K562 (cell line): ENCODE measurements around the gene CD82. TPM values are rescaled to one million over a fixed set of nuclear protein-coding genes. Genes with fewer than 3 reads are reported as not detected.

Experiments used
- ASH1L ChIP-seq: fragments of 450-650 bp; IDR thresholded peaks from 2 replicates; pipeline ENCODE4 v1.6.1; 2018; ENCODE audit warnings: borderline replicate concordance, mild to moderate bottlenecking, low read depth; ENCODE audit not compliant: partially characterized antibody
- CBX1 ChIP-seq: sonication (generic); IDR thresholded peaks from 2 replicates; pipeline ENCODE4 v1.6.1; 2016; ENCODE audit warnings: antibody characterized with exemption, low read depth, mild to moderate bottlenecking
- CEBPG ChIP-seq, 3 experiments: fragments of 200-800 bp in 1 of 3; sonication (Bioruptor generic) in 1 of 3; sonication (generic) in 1 of 3; formaldehyde crosslinking in 1 of 3; IDR thresholded peaks in 2 of 3; conservative IDR thresholded peaks in 1 of 3; 2 replicates each; pipeline versions ENCODE4 v1.6.1 to v1.8.0; 2016 to 2022; ENCODE audit warnings: missing compliant biosample characterization in 2 of 3, missing genetic modification characterization in 2 of 3, mild to moderate bottlenecking in 1 of 3, missing genetic modification reagents in 1 of 3
- CHD1 ChIP-seq: fragments of 200-600 bp; sonication (generic); IDR thresholded peaks from one replicate; pipeline ENCODE4 v1.6.1; 2012; ENCODE audit warnings: mild to moderate bottlenecking, moderate library complexity, low read length, inconsistent platforms
- E2F3 ChIP-seq: fragments of 250-450 bp; sonication (Bioruptor Pico); IDR thresholded peaks from 2 replicates; pipeline ENCODE4 v1.4.0; 2020; ENCODE audit warnings: mild to moderate bottlenecking
- ELK3 ChIP-seq: fragments of 450-650 bp; formaldehyde crosslinking; IDR thresholded peaks from 2 replicates; pipeline ENCODE4 v1.4.0; 2020; ENCODE audit warnings: mild to moderate bottlenecking
- FOXA3 ChIP-seq, 2 experiments: fragments of 450-650 bp in 1 of 2; sonication (generic) in 1 of 2; formaldehyde crosslinking; IDR thresholded peaks in 1 of 2; conservative IDR thresholded peaks in 1 of 2; 2 replicates each; pipeline versions ENCODE4 v1.4.0 to v1.8.0; 2020 to 2022; ENCODE audit warnings: mild to moderate bottlenecking in 2 of 2, missing genetic modification reagents in 1 of 2
- ILK ChIP-seq: fragments of 450-650 bp; IDR thresholded peaks from 2 replicates; pipeline ENCODE4 v1.6.1; 2016; ENCODE audit warnings: missing genetic modification characterization, low read depth, mild to moderate bottlenecking, missing compliant biosample characterization, moderate library complexity, borderline replicate concordance
- KHSRP ChIP-seq: fragments of 450-650 bp; IDR thresholded peaks from 2 replicates; pipeline ENCODE4 v1.6.1; 2017
- MBD2 ChIP-seq: sonication (generic); IDR thresholded peaks from 2 replicates; pipeline ENCODE4 v1.6.1; 2016; ENCODE audit warnings: low read depth, borderline replicate concordance
- POU5F1 ChIP-seq: fragments of 150-350 bp; IDR thresholded peaks from 2 replicates; pipeline ENCODE4 v1.6.1; 2014; ENCODE audit warnings: borderline replicate concordance, low read length, low read depth, mild to moderate bottlenecking; ENCODE audit not compliant: partially characterized antibody
- RAD21 ChIP-seq, 2 experiments: fragments of 250-450 bp in 1 of 2; fragments of 450-650 bp in 1 of 2; sonication (Bioruptor Pico) in 1 of 2; formaldehyde crosslinking in 1 of 2; IDR thresholded peaks in 1 of 2; conservative IDR thresholded peaks in 1 of 2; 2 replicates each; pipeline versions ENCODE4 v1.4.0 to v1.8.0; 2020 to 2022; ENCODE audit warnings: mild to moderate bottlenecking in 2 of 2, moderate library complexity in 1 of 2
- SMARCC2 ChIP-seq: fragments of 450-650 bp; IDR thresholded peaks from 2 replicates; pipeline ENCODE4 v1.6.1; 2017; ENCODE audit warnings: antibody characterized with exemption, moderate library complexity, mild to moderate bottlenecking, low read depth
- SNAPC5 ChIP-seq: fragments of 250-450 bp; sonication (Bioruptor Pico); IDR thresholded peaks from 2 replicates; pipeline ENCODE4 v1.8.0; 2021; ENCODE audit warnings: moderate library complexity, mild to moderate bottlenecking, inconsistent platforms
- SNRNP70 ChIP-seq: fragments of 200-400 bp; formaldehyde crosslinking; optimal IDR thresholded peaks from 2 replicates; pipeline ENCODE3; 2017; ENCODE audit warnings: low read depth, low read length
- ZNF24 ChIP-seq: fragments of 450-650 bp; IDR thresholded peaks from 2 replicates; pipeline ENCODE4 v1.6.1; 2016
- ZNF324 ChIP-seq: fragments of 250-450 bp; sonication (Bioruptor Pico); IDR thresholded peaks from 2 replicates; pipeline ENCODE4 v1.4.0; 2020; ENCODE audit warnings: mild to moderate bottlenecking
- ZNF57 ChIP-seq: fragments of 450-650 bp; formaldehyde crosslinking; IDR thresholded peaks from 2 replicates; pipeline ENCODE4 v1.4.0; 2020; ENCODE audit warnings: mild to moderate bottlenecking, moderate library complexity
- polyA plus RNA-seq, 8 experiments: library from polyadenylated mRNA; depleted of rRNA in 4 of 8; stranded (reverse) in 5 of 8; unstranded in 3 of 8; fragments of >200 nt; fragmentation: Nextera tagmentation in 2 of 8; fragmentation: Illumina TruSeq in 1 of 8; extraction: Ambion mirVana in 2 of 8; extraction: Trizol in 1 of 8; gene quantifications; 2 replicates each; pipeline versions ENCODE4 v1.2.1 to v1.2.3, GENCODE V29; 2011 to 2014; ENCODE audit warnings: inconsistent platforms in 1 of 8, missing spikeins in 1 of 8
- total RNA-seq, 7 experiments: library from RNA; depleted of rRNA in 6 of 7; stranded (reverse); fragments of >200 nt in 6 of 7; fragmentation: Illumina TruSeq in 2 of 7; extraction: Trizol in 2 of 7; gene quantifications; 2 replicates each; pipeline versions ENCODE4 v1.2.1 to v1.2.3, GENCODE V29; 2011 to 2021; ENCODE audit warnings: low replicate concordance in 1 of 7
- TF ChIP-seq, protein P1 (sequence below): fragments of 450-650 bp; IDR thresholded peaks from 2 replicates; pipeline ENCODE4 v1.6.1; 2017; ENCODE audit warnings: antibody characterized with exemption, mild to moderate bottlenecking
- TF ChIP-seq, protein P2 (sequence below): sonication (generic); formaldehyde crosslinking; IDR thresholded peaks from 2 replicates; pipeline ENCODE4 v1.5.0; 2020; ENCODE audit warnings: missing genetic modification reagents

CD82 gene
- total and polyA plus RNA-seq, 9 of the 15 experiments (the other 6 are each of a cell fraction or from before 2014, with no cell fraction given) = 0.27 to 9.4 (median 3.0) TPM

DNA sequence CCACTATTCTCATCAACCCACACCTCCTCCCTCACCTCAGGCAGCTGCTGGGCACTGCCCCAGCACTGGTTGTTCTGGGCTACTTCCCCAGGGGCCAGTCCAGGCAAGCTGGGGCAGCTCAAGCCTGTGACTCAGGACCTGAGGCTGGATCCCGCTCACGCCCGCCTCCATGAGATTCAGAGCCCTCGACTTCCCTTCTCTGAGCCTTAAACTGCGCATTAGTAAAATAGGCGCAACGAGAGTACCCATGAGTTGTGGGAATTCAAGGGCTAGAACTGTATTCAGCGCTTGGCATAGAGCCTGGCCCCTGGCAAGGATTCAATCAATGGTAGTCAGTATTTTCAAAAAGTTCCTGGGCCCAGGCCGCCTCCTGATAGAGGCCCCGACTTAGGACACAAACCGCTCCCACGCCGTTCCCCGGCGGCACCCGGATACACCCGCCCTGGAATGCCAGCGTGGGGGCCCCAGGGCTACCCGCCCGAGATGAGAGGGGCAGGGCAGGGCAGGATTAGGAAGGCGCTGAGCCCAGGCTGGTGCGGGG lies 723 bp upstream of the CD82 start (continued):
- TF ChIP-seq RAD21 (CRISPR knock-in tag; conservative IDR thresholded peaks at IDR 0.05 in 1 of 2, IDR thresholded peaks at IDR 0.05 in 1 of 2) (no peak), E2F3 (no peak), KHSRP (no peak), ZNF324 (no peak), CEBPG (CRISPR knock-in tag; IDR thresholded peaks at IDR 0.05) (no peak), CEBPG (tag; conservative IDR thresholded peaks at IDR 0.05 in 1 of 2, IDR thresholded peaks at IDR 0.05 in 1 of 2) (no peak), FOXA3 (CRISPR knock-in tag; conservative IDR thresholded peaks at IDR 0.05 in 1 of 2, IDR thresholded peaks at IDR 0.05 in 1 of 2) (no peak), CBX1 (no peak), ASH1L (no peak), CHD1 (no peak), ILK (no peak), ZNF57 (CRISPR knock-in tag) (no peak), SNAPC5 (CRISPR knock-in tag) (no peak), ELK3 (CRISPR knock-in tag) (no peak), POU5F1 (no peak), MBD2 (no peak), SNRNP70 (no peak), ZNF24 (no peak), SMARCC2 (no peak)
- TF ChIP-seq, protein P1, sequence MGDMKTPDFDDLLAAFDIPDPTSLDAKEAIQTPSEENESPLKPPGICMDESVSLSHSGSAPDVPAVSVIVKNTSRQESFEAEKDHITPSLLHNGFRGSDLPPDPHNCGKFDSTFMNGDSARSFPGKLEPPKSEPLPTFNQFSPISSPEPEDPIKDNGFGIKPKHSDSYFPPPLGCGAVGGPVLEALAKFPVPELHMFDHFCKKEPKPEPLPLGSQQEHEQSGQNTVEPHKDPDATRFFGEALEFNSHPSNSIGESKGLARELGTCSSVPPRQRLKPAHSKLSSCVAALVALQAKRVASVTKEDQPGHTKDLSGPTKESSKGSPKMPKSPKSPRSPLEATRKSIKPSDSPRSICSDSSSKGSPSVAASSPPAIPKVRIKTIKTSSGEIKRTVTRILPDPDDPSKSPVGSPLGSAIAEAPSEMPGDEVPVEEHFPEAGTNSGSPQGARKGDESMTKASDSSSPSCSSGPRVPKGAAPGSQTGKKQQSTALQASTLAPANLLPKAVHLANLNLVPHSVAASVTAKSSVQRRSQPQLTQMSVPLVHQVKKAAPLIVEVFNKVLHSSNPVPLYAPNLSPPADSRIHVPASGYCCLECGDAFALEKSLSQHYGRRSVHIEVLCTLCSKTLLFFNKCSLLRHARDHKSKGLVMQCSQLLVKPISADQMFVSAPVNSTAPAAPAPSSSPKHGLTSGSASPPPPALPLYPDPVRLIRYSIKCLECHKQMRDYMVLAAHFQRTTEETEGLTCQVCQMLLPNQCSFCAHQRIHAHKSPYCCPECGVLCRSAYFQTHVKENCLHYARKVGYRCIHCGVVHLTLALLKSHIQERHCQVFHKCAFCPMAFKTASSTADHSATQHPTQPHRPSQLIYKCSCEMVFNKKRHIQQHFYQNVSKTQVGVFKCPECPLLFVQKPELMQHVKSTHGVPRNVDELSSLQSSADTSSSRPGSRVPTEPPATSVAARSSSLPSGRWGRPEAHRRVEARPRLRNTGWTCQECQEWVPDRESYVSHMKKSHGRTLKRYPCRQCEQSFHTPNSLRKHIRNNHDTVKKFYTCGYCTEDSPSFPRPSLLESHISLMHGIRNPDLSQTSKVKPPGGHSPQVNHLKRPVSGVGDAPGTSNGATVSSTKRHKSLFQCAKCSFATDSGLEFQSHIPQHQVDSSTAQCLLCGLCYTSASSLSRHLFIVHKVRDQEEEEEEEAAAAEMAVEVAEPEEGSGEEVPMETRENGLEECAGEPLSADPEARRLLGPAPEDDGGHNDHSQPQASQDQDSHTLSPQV = peak; percentile 53; the same call in 1 of the 2 replicates
- TF ChIP-seq, protein P2, sequence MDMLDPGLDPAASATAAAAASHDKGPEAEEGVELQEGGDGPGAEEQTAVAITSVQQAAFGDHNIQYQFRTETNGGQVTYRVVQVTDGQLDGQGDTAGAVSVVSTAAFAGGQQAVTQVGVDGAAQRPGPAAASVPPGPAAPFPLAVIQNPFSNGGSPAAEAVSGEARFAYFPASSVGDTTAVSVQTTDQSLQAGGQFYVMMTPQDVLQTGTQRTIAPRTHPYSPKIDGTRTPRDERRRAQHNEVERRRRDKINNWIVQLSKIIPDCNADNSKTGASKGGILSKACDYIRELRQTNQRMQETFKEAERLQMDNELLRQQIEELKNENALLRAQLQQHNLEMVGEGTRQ (CRISPR knock-in tag) = no peak
